Activated T-cell treated with anti-CD3 and anti-CD28 coated beads for 4 hours (primary cell): Measurements from ENCODE around the gene SLC22A17.

Experiments used
- DNase-seq: peaks from one replicate; pipeline ENCODE4 v3.0.0-alpha.2; 2020

SLC22A17 gene

DNA sequence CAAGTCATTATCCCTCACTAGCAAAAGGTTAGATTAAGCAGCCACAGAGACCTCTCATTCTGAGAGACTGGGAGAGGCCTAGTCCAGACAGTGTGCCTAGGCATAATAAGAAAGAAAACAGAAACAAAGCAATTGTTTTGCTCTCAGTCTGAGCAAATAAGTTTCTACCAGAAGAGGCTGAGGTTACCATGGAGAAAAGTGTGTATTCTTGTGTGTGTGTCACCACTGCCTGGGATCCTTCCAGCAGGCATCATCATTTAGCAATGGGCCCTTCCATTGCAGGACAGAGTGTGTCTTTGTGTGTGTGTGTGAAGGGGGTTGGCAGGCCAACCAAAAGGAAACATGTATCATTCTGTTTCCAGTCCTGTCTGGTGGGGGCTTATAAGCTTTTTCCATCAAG is 8.6 kb upstream of the SLC22A17 start:
- no peak for DNase-seq

DNA sequence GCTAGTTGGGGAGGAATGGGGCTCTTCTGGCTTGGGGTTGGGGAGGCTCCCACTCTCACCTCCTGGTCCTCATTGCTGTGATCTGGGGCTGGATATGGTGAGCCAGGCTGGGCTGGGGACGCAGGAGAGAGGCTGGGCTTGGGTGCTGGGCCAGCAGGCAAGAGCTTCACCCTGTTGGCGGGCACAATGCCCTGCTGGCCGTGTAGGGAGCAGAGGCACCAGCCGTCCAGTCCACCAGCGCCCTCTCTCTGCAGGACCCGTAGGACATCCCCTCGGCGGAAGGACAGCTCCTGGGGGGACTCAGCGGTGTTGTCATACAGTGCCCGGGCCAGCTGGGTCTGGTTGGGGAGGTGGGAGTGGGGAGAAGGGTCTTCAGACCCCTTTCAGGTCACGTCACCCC is 7.8 kb upstream of the SLC22A17 start:
- DNase-seq = no peak

DNA sequence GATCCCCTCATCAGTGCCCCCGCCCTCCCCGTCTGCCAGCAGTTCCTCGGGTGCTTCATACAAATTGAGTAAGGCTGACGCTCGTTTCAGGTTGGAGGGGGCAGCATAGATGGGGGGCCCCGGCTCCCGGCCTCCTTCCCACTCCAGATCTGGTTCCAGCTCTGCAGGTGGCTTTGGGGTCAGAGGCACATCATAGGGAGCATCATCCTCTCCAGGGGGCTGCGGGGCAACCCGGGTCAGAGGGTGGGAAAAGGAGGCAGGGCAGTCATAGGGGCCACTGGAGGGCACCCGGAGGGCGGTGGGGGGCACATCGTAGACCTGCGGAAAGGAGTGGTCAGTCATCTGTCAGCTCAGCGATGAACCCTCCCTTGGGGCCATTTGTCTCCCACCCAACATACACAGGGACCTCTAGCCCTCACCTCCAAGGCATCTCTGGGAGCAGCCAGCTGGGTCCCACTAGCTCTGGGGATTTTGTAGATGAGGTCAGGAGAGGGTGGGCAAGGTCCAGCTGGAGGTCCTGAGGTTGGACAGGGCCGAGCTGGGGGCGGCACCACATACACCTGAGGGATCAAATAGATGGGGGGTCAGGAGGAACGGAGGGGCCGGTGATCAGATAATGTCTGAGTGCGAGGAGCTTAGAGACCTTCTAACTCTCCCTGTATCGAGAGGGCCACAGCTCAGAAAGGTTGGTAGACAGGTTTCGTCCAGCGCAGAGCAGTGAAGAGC is 7.2 kb upstream of the SLC22A17 start:
- no peak for DNase-seq

- no peak for DNase-seq
These were observed 6.5 kb upstream of the SLC22A17 start for GRCh38 chr14:23359167-23359626.

- no peak for DNase-seq
These were observed 6.0 kb upstream of the SLC22A17 start for GRCh38 chr14:23358553-23359166.

DNA sequence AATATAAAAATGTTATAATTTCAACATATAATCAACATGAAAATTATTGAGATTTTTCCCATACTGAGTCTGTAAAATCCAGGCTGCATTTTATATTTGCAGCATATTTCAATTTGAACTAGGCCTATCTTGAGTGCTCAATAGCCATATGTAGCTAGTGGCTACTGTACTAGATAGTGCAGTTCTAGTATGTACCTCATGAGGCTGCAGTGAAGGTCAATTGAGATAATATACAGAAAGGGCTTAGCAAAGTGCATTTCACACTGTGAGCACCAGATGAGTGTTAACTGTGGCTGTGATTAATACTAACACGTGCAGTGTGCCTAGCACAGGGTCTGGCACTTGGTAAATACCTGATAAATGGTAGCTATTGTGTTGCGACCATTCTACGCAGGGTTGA is 5.4 kb upstream of the SLC22A17 start:
- no peak for DNase-seq

DNA sequence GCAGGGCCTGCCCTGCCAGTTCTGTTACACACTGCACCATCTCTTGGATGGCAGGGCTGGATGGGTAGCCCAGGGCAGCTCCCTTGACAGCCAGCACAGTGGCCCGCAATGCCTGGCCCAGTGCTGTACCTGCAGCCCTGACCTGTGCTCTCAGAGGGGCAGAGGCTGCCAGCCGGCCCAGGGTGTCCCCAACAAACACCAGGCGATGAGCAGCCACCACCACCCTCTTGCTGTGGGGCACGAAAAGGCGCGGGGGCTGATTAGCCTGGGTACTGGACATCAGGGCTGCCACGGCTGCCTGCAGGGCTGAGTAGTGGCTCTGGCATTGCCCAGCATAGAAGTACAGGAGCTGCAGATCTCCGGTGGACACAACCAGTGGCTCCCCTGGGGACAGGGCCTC is 4.6 kb upstream of the SLC22A17 start:
- no peak for DNase-seq

DNA sequence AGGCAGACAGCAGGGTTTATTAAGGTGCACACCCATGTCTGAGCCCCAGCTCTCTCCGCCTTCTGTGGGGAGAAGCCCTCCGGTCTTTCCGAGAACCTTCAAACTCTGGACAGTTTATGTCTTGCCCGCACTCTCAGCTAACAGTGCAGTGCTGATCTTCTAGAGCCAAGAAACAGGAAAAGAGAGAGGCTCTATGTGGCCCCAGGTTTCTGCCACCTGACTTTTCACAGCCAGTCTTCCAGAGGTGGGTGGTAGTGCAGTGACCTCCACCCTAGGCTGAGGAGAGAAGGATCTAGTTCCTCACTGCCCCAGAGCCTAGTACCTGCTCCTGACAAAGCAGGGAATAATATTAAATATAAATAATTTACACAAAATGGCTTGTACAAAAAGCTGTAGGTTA is 4.0 kb upstream of the SLC22A17 start:
- no peak for DNase-seq

- DNase-seq = no peak
These were observed 3.3 kb upstream of the SLC22A17 start for GRCh38 chr14:23355871-23356435.

DNA sequence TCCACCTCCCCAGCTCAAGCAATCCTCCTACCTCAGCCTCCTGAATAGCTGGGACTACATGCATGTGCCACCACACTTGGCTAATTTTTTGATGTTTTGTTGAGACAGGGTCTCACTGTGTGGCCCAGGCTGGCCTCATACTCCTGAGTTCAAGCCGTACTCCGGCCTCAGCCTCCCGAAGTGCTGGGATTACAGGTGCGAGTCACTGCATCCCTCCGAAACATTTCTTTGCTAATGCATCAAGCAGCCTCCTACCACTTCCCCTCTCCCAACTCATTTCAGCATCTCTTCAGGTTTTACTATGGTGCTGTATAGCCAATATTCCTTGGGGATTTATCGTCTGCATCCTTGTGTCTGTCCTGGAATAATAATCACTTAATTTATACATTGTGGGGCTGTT is 2.3 kb upstream of the SLC22A17 start:
- no peak for DNase-seq

- DNase-seq = no peak
These were observed 720 bp upstream of the SLC22A17 start for GRCh38 chr14:23353433-23353780.

- no peak for DNase-seq
These were observed 794 bp downstream of the SLC22A17 start for GRCh38 chr14:23351681-23352505.

- no peak for DNase-seq
These were observed 3.4 kb downstream of the SLC22A17 start for GRCh38 chr14:23349156-23349845.

GRCh38 chr14:23348297-23348655 is 4.4 kb downstream of the SLC22A17 start:
- DNase-seq = no peak

DNA sequence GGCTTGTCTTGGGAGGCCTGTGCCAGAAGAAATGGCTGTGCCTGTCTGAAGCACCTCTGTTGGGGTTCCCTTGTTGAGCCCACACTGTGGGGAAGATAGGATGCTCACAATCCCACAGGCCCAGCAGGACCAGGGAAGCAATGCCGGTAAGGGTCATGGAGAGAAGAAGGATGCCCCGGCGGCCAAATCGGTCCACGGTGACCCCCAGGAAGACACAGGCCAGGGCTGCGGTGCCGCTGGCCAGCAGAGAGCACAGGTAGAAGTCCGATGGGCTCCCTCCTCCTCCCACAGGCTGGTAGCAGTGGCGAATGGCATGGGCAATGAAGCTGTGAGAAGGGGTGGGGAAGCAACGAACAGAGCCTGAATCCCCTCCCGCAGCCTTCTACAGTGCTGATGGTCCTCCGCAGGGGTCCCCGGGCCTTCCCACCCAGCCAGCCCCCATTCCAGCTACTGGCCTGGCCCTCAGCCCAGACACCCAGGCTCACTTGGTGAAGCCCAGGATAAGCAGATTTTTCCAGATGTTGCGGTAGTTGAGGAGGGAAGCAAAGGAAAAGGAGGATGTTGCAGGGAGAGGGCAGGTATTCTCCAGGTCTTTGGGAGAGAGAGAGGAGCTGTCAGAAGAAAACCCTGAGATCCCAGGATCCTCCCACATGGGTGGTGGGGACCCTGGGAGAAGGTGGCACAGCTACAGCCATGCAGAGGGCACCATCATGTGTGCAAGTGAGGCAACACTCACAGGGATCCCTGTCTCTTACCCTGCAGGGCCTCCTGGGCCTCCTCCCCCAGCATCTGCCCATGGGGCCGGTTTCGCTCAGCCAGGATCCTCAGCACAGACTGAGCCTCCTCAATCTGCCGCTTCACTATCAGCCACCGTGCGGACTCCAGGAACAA is 5.0 kb downstream of the SLC22A17 start:
- no peak for DNase-seq

GRCh38 chr14:23346693-23347405 is 5.8 kb downstream of the SLC22A17 start:
- no peak for DNase-seq

DNA sequence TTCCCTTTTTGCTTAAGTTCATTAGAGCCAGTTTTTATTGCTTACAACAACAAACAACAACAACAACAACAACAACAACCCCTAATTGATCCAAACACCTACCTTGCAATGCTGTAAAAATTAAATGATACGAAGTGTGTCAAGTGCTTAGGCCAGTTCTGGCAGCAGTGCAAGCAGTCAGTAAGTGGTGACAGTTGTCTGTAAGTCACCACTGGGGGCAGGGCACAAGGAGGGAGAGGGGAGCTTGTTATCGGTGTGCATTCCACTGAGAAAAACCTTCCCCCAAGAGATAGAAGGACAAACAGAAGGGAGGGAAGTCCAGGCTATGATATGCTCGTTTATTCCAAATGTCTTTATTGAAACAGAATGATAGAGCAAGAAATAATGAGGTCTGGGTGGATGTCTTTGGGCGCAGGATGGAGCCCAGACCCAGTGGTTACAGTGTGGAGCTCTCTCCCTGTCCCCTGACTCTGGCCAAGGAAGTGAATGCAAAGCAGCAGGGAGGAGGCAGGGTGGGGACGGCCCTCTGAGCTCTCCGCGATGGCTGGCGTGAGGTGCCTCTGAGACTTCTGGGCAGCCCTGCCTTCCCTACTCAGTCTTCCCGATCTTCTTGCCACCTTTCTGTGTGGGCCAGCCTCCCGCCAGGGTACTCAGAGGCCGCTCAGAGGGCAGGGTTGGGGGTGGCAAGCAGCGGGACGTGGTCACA is 6.5 kb downstream of the SLC22A17 start:
- DNase-seq = no peak

- DNase-seq = no peak
These were observed 8.2 kb downstream of the SLC22A17 start for GRCh38 chr14:23344481-23344880.

DNA sequence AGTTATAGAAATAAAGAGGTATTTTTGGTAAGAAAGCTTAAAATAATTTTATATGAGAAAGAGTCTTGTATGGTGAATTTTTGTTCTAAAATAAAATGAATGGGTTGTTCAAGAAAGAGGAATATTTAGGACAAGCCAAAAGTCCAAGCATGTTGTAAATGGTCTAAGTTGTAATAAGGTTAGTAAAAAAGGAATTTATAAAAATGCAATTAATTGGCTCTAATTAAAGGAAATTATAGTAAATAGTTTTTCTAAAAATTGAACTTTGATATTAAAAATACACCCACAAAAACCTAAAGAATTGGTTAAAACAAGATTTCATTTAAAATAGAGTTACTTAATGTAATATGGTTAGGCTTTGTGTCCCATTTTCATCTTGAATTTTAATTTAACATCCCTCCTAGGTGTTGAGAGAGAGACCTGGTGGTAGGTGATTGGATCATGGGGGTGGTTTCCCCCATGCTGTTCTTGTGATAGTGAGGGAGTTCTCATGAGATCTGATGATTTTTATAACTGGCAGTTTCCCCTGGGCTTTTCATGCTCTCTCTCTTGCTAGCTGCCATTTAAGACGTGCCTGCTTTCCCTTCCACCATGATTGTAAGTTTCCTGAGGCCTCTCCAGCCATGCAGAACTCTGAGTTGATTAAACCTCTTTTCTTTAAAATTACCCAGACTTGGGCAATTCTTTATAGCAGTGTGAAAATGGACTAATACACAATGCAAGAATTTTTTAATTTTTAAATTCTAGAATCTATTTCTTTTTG is 13.0 kb downstream of the SLC22A17 start:
- DNase-seq = no peak

- DNase-seq = no peak
These were observed 17.1 kb downstream of the SLC22A17 start for GRCh38 chr14:23335623-23336022.
